ENCODE results near the gene COMMD1.
A peak's percentile ranks its signal among the peaks of the same experiment; 100 is the strongest.
"Not testable (repeated sequence)": the region's sequence is repeated elsewhere in the genome, so short reads cannot be mapped to it uniquely, and the experiment has no call there.

The COMMD1 gene

GRCh38 chr2:61966087-61966727 lies 60.7 kb downstream of the COMMD1 start:
- DNase-seq, result no peak

GRCh38 chr2:61967262-61967661 lies 61.8 kb downstream of the COMMD1 start:
- no peak for DNase-seq

- no peak for DNase-seq
Observed at GRCh38 chr2:61969376-61969775, 63.9 kb downstream of the COMMD1 start.

GRCh38 chr2:61970807-61971556 lies 65.5 kb downstream of the COMMD1 start:
- DNase-seq, result no peak

GRCh38 chr2:61978522-61978921 lies 73.0 kb downstream of the COMMD1 start:
- peak; percentile 27 for DNase-seq

GRCh38 chr2:61980758-61981157 lies 75.3 kb downstream of the COMMD1 start:
- no peak for DNase-seq

GRCh38 chr2:61984682-61985081 lies 79.2 kb downstream of the COMMD1 start:
- DNase-seq, result no peak

GRCh38 chr2:61988462-61989366 lies 83.2 kb downstream of the COMMD1 start:
- no peak for DNase-seq

GRCh38 chr2:61993422-61994024 lies 88.0 kb downstream of the COMMD1 start:
- DNase-seq, result peak; percentile 48

GRCh38 chr2:61994531-61994930 lies 89.1 kb downstream of the COMMD1 start:
- DNase-seq, result no peak

GRCh38 chr2:61995065-61995464 lies 89.6 kb downstream of the COMMD1 start:
- no peak for DNase-seq

GRCh38 chr2:61995515-61995914 lies 90.0 kb downstream of the COMMD1 start:
- no peak for DNase-seq

GRCh38 chr2:61998426-61998825 lies 93.0 kb downstream of the COMMD1 start:
- DNase-seq, result no peak

- DNase-seq, result no peak
Observed at GRCh38 chr2:62000538-62000937, 95.1 kb downstream of the COMMD1 start.

GRCh38 chr2:62001431-62001830 lies 96.0 kb downstream of the COMMD1 start:
- DNase-seq, result no peak

- not testable (repeated sequence) for DNase-seq
Observed at GRCh38 chr2:62004428-62004827, 99.0 kb downstream of the COMMD1 start.

- DNase-seq, result no peak
Observed at GRCh38 chr2:62007555-62007954, 102.1 kb downstream of the COMMD1 start.

GRCh38 chr2:62010632-62011256 lies 105.3 kb downstream of the COMMD1 start:
- DNase-seq, result no peak

GRCh38 chr2:62013641-62014040 lies 108.2 kb downstream of the COMMD1 start:
- no peak for DNase-seq

- DNase-seq, result peak; percentile 76
Observed at GRCh38 chr2:62014102-62014501, 108.6 kb downstream of the COMMD1 start.

GRCh38 chr2:62016957-62017356 lies 111.5 kb downstream of the COMMD1 start:
- no peak for DNase-seq

- no peak for DNase-seq
Observed at GRCh38 chr2:62029910-62030309, 124.4 kb downstream of the COMMD1 start.

GRCh38 chr2:62030902-62031301 lies 125.4 kb downstream of the COMMD1 start:
- DNase-seq, result no peak

Measured in midbrain (tissue), 1 donor.